Ovary (tissue), 9 donors: ENCODE data around the gene NUP62. TPM values are rescaled to one million over a fixed set of nuclear protein-coding genes. Genes with fewer than 3 reads are reported as not detected.

ENCODE experiments used
- DNase-seq, 5 donors: peaks; one replicate each; pipeline ENCODE4 v3.0.0-alpha.2; 2019 to 2020
- H3K27ac ChIP-seq, 2 donors: fragments of 200-600 bp; one replicate each; pipeline versions ENCODE4 v1.5.1 to v1.8.0; 2019 to 2022
- H3K27me3 ChIP-seq: fragments of 200-600 bp; one replicate; pipeline ENCODE4 v1.8.0; 2022
- H3K36me3 ChIP-seq: fragments of 200-600 bp; sonication (generic); one replicate; pipeline ENCODE4 v1.5.1; 2019
- H3K4me1 ChIP-seq: one replicate; pipeline ENCODE4 v1.8.1; 2013; ENCODE audit warnings: mild to moderate bottlenecking, moderate library complexity; ENCODE audit not compliant: insufficient read depth
- H3K4me3 ChIP-seq: fragments of 200-600 bp; sonication (generic); one replicate; pipeline ENCODE4 v1.5.1; 2017
- H3K9me3 ChIP-seq, 2 donors: fragments of 200-600 bp in 1 of 2; sonication (generic) in 1 of 2; one replicate each; pipeline versions ENCODE4 v1.5.1 to v1.8.1; 2013 to 2019; ENCODE audit warnings: mild to moderate bottlenecking in 1 of 2, moderate library complexity in 1 of 2
- CTCF ChIP-seq, 3 donors: fragments of 450-650 bp in 2 of 3; fragments of 200-600 bp in 1 of 3; IDR thresholded peaks; one replicate each; pipeline versions ENCODE4 v1.5.1 to v1.8.0; 2016 to 2022; ENCODE audit warnings: antibody characterized with exemption in 3 of 3, mild to moderate bottlenecking in 1 of 3
- EP300 ChIP-seq: sonication (generic); formaldehyde crosslinking; IDR thresholded peaks from one replicate; pipeline ENCODE4 v1.6.1; 2017; ENCODE audit warnings: antibody characterized with exemption
- POLR2A ChIP-seq: fragments of 450-650 bp; IDR thresholded peaks from one replicate; pipeline ENCODE4 v1.6.1; 2017; ENCODE audit warnings: antibody characterized with exemption, mild to moderate bottlenecking, moderate library complexity
- WGBS, 3 donors: extraction: QIAGEN DNeasy Blood & Tissue Kit in 1 of 3; methylation state at CpG; one replicate each; pipeline versions ENCODE4 v1.1.5 to v1.1.7; 2013 to 2017; 5-methylcytosine and 5-hydroxymethylcytosine counted together
- intact Hi-C, 4 donors: fragments of 100-400 bp; cut with DNase I; formaldehyde crosslinking; loops; one replicate each; pipeline versions ENCODE4 v1.11.0 to v1.15.1; 2022 to 2023
- polyA plus RNA-seq, 2 donors: library from polyadenylated mRNA; stranded (reverse); fragments of 200-250 nt in 1 of 2; fragments of 350-450 nt in 1 of 2; fragmentation: Illumina TruSeq in 1 of 2; extraction: RNeasy Lipid Tissue Mini Kit (QIAGEN cat#74804) in 1 of 2; gene quantifications; one replicate each; pipeline ENCODE4 v1.2.3, GENCODE V29; 2013 to 2014
- total RNA-seq, 7 donors: library from RNA; depleted of rRNA in 2 of 7; stranded (reverse); fragments of >200 nt in 2 of 7; fragmentation: NEBNext Ultra II Directional in 3 of 7; extraction: Animal tissue kit (Norgen Biotek cat#: 25700) in 3 of 7; gene quantifications; one replicate each; pipeline versions ENCODE4 v1.1.0 to v1.2.4, GENCODE V29; 2016 to 2023
- donor health status: DM: no; HTN: no; CAD: no; lungs with moderate emphysema.
- donor health status: DM: no; HTN: no; CAD: no.
- donor health status: Bipolar disorder and iron deficiency.
- donor health status: DM: yes; HTN: yes; CAD: no.
- donor health status: DM: no; HTN: no; CAD: no.
- donor health status: DM: yes; HTN: yes; CAD: no.

Gene NUP62
- total and polyA plus RNA-seq, 9 donors, result 18.7 to 47.7 (median 37.1) TPM

DNA sequence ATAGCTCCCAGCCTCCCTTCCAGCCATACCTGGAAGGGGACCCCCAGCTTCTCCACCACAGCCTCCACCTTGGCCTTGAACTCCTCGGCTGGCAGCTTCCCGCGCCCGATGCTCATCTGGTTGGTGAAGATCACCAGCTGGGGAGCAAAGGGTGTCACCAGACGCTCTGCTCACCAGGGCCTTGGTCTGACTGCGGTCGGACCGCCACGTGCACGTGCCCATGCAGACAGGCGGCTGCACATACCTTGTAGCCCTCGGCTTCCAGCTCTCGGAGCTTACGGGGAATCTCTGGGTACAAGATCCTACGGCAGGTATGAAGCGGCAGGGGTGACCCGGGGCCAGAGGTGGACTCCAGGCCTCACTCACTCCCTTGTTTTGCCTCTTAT lies 65.4 kb downstream of the NUP62 start:
- Histone ChIP-seq H3K4me3 (no peak overlapping the region), H3K36me3 (no peaks in the 10 kb centered on the region), H3K27ac (no peak overlapping the region), H3K4me1 (peaks cover 22% of the 10 kb centered on the region), H3K9me3 (no peaks in the 10 kb centered on the region), H3K27me3 (no peaks in the 10 kb centered on the region)
- intact Hi-C loops, result loop anchor here in 1 of 4 donors (5.0 kb wide), 1 partner anchor 57 kb away; no protein-coding TSS in a partner anchor
- WGBS, 3 donors, result 61 to 79% (median 66%) methylated on average over 16 to 17 of the region's 17 CpGs
- TF ChIP-seq POLR2A (no peak), EP300 (no peak), CTCF (IDR thresholded peaks at IDR 0.05) (no peak)
- peak in 3 of 5 donors; percentile 34 to 58 (median 42) for DNase-seq

- H3K9me3 ChIP-seq, result no peaks in the 10 kb centered on the region
- peaks cover 19% of the 10 kb centered on the region for H3K4me1 ChIP-seq
- no peaks in the 10 kb centered on the region for H3K36me3 ChIP-seq
- WGBS, 3 donors, result 87% methylated on average over 24 of the region's 24 CpGs
- TF ChIP-seq CTCF (IDR thresholded peaks at IDR 0.05) (no peak), EP300 (no peak), POLR2A (no peak)
- no peak overlapping the region for H3K4me3 ChIP-seq
- H3K27me3 ChIP-seq, result no peaks in the 10 kb centered on the region
- H3K27ac ChIP-seq, result peak overlapping the region in 1 of 2 donors; percentile 65
- DNase-seq, result peak in 2 of 5 donors; percentile 37 to 44
- intact Hi-C loops, result loop anchor here in 1 of 4 donors (5.0 kb wide), 1 partner anchor 56 kb away; no protein-coding TSS in a partner anchor
Measured at GRCh38 chr19:49863254-49863934, 65.9 kb downstream of the NUP62 start.

DNA sequence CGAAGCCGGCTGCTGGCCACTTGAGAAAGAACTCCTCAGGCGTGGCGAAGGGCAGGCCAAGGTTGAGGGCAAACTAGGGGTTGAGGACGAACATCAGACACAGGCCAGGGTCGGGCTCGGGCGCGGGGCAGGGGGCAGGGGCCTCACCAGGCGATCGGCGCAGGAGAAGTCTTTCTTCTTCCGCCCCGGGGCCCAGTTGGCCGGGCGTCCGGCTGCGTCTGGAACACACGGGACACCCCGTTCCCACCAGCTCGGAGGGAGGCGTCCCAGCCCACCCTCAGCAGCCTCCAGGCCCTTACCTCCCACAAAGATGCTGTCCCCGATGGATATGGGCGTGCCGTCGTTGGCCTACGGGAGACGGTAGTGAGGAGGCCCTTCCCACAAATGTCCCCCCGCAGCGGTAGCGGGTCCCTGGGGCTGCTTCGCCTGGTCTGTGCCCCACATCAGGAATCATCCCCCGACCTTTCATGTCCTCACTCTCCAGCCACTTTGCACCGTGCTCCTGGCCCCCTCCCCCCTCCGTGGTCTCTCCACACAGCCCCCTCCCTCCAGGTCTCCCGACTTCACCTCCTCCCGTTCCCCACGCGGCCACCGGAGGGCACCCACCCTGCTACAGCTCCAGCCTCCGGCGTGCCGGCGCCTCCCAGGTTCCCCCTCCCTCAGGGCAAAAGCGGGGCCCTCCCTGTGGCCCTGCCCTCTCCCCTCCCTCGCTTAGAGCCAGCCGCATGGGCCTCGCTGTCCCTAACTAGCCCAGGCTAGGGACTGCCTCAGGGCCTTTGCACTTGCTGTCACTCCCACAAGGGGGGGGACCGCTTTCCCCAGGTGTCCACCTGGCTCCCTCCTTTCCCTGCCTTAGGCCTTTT lies 66.7 kb downstream of the NUP62 start:
- no peak overlapping the region for H3K4me3 ChIP-seq
- no peaks in the 10 kb centered on the region for H3K9me3 ChIP-seq
- DNase-seq, result peak; percentile 54 to 89 (median 56)
- peak overlapping the region; percentile 65 to 68 for H3K27ac ChIP-seq
- WGBS, 3 donors, result 45 to 61% (median 54%) methylated on average over 46 to 49 of the region's 49 CpGs
- H3K4me1 ChIP-seq, result peaks cover 17% of the 10 kb centered on the region
- H3K36me3 ChIP-seq, result no peaks in the 10 kb centered on the region
- no peaks in the 10 kb centered on the region for H3K27me3 ChIP-seq
- intact Hi-C loops, result loop anchor here in 1 of 4 donors (5.0 kb wide), 1 partner anchor 55 kb away; no protein-coding TSS in a partner anchor
- no peak for TF ChIP-seq EP300
- peak in 1 of 3 donors; percentile 10 for TF ChIP-seq CTCF (IDR thresholded peaks at IDR 0.05)
- TF ChIP-seq POLR2A, result no peak

- Histone ChIP-seq H3K9me3 (no peaks in the 10 kb centered on the region), H3K27me3 (no peaks in the 10 kb centered on the region), H3K4me3 (no peak overlapping the region), H3K36me3 (no peaks in the 10 kb centered on the region), H3K4me1 (peaks cover 17% of the 10 kb centered on the region), H3K27ac (peak overlapping the region; percentile 65 to 68)
- intact Hi-C loops, result loop anchor here in 1 of 4 donors (5.0 kb wide), 1 partner anchor 54 kb away; no protein-coding TSS in a partner anchor
- 67 to 76% (median 68%) methylated on average over 59 to 60 of the region's 60 CpGs for WGBS, 3 donors
- peak in 4 of 5 donors; percentile 46 to 71 (median 57) for DNase-seq
- TF ChIP-seq EP300 (no peak), POLR2A (no peak), CTCF (IDR thresholded peaks at IDR 0.05) (no peak)
Measured at GRCh38 chr19:49861541-49862378, 67.5 kb downstream of the NUP62 start.
